Caki2 (cell line): ENCODE results near the gene CTTNBP2. TPM values are rescaled to one million over a fixed set of nuclear protein-coding genes. Genes with fewer than 3 reads are reported as not detected.

Source experiments
- DNase-seq: peaks from one replicate; pipeline ENCODE4 v3.0.0-alpha.2; 2015; ENCODE audit warnings: low read depth
- in situ Hi-C: cut with HindIII; loops from 2 replicates; pipeline ENCODE4 v1.10.0; 2016; ENCODE audit warnings: low sequenced_read_pairs, low pct_unique_long_range_greater_than_20kb, mixed read lengths
- total RNA-seq: library from RNA; depleted of rRNA; stranded (reverse); fragments of >200 nt; shearing (Covaris generic); gene quantifications from 2 replicates; pipeline ENCODE4 v1.2.3, GENCODE V29; 2014; ENCODE audit warnings: low replicate concordance

The CTTNBP2 gene
- total RNA-seq, 1 experiment from 2014 or later: not detected

DNA sequence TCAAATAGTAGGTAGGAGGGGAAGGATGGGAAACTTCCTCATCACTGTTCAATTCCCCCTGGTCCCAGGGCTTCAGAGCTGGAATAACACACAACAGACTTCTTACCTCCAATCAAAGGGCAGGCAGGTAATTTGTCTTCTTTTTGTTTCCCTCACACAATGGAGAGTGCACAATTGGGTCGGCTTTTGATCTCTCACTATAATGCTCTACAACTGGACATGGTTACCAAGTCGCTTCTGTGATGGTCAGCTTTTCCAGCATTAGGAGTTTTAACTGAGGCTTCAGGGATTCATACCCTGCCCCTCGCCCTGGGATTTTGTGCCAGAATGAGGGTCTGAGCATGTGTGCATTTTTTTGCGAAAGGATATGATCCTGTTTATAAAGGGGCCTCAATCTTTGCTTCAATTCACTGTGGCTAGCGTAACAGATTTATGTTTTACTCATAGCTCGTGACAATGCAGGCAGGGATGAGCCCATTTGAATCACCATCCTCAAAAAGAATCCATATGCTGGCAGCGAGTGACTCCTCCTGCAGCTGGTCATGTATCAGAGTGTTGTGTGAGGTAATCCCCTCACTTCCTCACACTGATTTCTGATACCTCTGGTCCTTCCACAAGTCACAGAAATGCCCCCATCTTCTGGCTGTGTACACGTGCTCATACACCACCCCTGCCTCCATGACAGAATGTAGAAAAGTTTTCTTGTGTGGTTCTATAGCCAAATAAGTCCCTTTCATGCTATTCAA, 189.6 kb downstream of the CTTNBP2 start:
- no peak for DNase-seq
- in situ Hi-C loops: no loop called here

DNA sequence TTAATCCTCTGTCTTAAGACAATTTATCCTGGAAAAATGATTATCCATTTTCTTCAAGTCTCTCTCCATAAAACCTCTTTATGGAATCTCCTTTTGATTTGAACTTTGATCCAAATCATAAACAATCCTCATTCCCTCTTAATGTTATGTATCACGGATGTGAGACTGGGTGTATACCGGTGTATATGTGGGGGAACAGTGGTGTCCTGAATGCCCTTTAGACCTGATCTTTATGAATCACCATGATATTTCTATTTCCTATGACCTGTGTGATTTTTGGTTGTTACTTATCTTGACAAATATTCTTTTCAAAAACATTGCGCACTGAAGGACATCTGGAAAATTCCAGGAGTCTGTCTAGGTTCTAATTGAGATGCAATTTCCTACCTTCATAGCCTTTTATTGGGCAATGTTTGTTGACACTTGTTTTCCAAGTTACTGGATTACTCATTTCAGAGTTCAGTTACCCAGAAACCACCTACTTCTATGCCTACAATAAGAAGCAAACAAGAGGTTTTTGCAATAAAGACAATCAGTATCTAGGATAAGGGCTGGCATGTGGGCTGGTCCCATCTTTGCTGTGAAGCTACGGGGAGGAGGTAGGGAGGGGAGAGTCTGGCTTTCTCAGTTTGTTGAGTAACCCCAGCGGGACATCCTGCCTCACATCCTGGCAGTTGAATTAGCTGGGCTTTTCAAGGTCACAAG, 190.4 kb downstream of the CTTNBP2 start:
- no peak for DNase-seq
- in situ Hi-C loops: no loop called here

DNA sequence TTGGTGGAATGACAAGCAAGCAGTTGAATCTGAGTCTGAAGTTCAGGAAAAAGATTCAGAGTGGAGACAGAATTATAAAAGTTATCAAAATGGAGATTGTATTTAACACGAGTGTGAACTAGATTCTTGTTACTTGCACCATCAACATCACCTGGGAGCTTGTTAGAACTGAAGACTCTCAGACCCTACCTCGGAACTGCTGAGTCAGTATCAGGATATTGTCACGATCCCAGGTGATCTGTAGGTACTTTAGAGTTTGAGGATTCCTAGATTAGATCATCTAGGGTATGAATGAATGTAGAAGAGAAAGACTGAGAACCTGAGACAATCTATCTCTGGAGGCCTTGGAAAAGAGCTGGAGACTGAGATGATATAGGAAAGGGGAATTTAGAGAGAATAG, 194.1 kb downstream of the CTTNBP2 start:
- in situ Hi-C loops: no loop called here
- no peak for DNase-seq

DNA sequence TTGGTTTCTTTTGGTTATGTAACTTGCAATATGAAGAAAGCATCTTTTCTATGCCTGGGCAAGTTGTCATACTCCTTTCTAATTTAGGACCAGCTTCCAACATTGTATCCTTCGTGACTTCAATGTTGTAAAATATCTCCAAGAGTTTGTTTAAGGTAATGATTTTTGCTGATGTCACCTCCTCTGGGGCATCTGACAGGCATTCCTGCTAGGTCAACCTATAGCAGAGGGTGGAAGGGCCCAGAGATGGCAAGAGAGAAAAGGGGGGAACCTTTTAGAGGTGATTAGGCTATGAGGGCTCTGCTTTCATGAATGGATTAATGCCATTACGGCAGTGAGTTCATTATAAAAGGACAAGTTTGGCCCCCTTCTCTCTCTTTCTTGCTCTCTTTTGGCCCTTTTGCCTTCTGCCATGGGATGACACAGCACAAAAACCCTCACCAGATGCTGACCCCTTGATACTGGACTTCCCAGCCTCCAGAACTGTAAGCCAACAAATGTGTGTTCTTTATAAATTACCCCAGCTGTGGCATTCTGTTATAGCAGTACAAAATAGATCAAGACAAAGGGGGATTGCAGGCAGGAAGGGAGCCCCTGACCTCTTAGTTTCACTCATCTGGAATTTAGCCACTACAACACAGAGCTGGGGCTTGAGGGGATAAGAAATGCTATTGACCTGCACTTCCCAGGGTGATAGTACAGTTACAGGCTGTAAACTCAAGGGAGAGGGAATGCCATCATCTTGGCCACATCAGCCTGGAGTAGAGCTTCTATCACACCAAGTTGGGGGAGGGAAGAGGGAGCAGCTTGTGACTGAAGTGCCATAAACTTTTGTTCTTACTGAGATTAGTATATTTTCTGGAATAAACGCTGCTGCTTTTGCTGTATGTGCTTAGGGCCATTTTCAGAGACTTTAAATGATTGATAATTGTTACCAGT, 197.5 kb downstream of the CTTNBP2 start:
- no peak for DNase-seq
- in situ Hi-C loops: no loop called here

DNA sequence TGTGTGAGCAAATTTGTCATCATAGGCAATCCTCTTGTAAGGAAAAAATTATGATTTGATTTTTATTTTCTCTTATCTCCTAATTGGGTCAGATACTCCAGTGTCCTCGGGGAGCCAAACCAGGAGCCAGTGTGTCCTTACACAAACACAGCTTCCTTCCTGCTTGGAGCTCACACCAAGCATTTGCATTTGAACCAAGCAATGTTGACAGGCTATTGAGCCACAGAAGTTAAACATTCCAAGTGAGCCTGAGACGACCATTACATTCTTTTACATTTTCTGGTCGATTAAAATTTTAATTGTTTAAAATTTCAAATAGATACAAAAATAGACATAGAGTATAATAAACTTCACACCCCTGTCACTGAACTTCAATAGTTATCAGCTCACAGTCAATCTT, 198.6 kb downstream of the CTTNBP2 start:
- in situ Hi-C loops: no loop called here
- DNase-seq: no peak

DNA sequence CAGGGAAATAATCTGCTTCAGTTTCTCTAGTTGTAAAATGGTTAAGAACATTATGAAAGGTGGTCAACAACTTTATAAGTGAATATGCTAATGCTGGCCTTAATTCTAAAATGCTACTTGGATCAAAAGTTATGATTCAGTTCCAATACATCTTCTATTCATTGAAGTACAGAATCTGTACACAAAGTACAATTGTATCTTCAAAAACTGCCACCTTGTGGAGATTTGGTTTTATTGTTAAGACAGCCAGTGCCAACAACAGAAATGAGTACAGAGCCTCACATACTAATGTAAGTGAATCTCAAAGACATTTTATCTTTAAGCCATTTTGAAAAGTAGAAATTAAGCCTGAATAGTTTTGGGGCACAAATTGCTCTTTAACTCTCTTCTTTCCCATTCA, 199.4 kb downstream of the CTTNBP2 start:
- no peak for DNase-seq
- in situ Hi-C loops: no loop called here

DNA sequence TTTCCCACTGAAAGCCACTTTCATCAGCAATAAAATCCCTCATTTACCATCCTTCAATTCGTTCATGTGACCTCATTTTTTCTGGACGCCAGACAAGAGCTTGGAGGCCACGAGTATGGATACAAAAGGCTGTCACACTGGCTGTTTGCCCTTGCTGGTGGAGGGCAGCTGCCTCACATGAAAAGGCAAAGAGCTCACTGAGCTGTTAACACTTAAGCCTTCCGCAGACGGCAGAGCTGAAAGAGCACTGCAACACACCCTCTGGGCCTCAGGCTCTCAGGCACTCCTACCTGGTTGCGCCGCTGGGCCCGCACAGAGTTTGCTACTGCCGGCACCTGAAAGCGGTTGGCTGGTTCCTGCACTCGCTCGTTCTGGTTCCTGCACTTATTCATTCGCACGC, 199.9 kb downstream of the CTTNBP2 start:
- in situ Hi-C loops: no loop called here
- DNase-seq: no peak

DNA sequence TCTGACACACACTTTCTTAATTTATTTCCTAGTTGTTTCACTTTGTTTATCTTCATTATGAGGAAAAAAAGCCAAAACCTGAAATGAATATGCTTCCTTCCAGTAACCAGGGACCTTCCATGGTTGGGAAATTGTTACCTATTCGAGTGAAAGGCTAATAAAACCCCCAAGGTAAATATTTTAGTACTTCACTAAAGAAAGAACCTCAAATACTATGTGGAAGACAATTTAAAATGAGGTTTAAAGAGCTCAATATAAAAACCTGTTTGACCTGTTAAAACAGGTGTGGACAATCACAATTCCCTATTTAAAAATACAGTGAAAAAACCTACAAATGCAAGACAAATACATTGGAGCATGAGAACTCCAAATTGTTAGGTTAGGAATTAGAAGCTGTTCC, 200.8 kb downstream of the CTTNBP2 start:
- in situ Hi-C loops: no loop called here
- no peak for DNase-seq

DNA sequence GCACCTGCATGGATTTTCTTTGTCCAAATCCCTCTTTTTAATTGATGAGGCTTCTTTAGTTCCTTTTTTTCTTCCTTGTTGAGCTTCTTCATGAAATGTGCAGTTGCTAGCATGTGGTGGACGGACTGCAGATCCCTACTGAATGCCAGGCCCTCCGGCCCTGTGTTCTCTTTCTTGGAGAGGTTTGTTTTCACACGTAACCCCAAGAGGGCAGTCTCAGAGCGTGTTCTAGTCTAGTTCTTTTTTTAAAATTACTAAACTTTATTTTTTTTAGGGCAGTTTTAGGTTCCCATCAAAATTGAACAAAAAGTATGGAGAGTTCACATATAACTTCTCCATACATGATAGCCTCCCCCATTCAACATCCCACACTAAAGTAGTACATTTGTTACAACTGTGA, 203.4 kb downstream of the CTTNBP2 start:
- no peak for DNase-seq
- in situ Hi-C loops: no loop called here

DNA sequence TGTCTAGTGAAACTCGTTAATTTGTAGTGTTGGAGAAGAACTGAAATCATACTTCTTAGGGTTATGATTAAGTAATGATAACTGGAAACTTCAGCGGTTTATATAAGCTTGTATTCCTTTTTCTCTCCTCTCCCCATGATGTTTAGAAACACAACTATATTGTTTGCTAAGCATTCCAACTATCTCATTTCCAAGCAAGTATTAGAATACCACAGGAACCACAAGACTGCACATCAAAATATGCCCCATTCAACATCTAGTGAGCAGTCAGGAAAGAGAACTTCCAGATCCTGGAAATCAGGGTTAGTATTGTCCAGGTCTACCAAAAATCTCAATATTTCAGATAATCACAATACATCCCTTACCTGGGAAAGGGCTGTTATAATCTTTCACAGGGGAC, 205.8 kb downstream of the CTTNBP2 start:
- in situ Hi-C loops: no loop called here
- DNase-seq: no peak

DNA sequence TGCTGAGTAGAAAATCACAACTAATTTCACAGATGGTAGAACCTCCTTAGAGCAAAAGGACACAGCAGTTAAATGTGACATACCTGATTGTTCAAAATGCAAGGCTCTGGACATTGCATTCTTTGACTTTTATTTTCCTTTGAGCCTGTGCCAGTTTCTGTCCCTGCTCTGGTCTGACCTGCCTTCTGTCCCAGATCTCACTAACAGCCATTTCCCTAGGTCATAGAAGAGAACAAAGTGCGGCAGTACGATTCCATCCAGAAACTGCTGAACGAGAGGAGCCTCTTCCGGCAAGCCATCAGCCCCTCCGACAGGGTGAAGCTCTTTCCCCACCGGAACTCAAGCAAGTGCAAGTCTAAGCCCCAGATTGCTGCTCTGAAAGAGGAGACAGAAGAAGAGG, 206.6 kb downstream of the CTTNBP2 start:
- no peak for DNase-seq
- in situ Hi-C loops: no loop called here

DNA sequence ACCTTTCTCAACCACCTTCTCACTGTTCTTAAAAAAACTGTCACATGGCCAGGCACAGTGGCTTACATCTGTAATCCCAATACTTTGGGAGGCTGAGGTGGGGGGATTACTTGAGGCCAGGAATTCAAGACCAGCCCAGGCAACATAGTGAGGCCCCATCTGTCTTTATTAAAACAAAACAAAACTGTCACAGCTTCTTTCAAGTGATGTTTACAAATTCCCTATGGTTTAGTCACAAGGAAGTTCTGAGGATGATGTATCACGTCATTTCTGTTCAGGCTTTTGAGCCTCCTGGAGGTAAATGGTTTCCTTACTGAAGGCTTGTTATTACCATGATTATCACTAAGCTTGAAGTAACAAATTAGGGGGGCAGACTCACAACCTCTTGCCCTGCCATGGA, 207.2 kb downstream of the CTTNBP2 start:
- in situ Hi-C loops: no loop called here
- peak; percentile 53 for DNase-seq

DNA sequence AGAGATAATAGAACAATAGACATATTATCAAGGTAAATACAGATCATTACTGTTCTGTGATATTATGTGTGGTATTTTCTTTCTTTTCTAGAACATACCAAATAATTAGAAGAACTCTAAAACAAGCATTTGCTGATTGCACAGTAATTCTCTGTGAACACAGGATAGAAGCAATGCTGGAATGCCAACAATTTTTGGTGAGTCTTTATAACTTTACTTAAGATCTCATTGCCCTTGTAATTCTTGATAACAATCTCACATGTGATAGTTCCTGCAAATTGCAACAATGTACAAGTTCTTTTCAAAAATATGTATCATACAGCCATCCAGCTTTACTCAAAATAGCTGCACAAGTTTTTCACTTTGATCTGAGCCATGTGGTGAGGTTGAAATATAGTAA, 207.9 kb downstream of the CTTNBP2 start:
- in situ Hi-C loops: no loop called here
- DNase-seq: no peak

DNA sequence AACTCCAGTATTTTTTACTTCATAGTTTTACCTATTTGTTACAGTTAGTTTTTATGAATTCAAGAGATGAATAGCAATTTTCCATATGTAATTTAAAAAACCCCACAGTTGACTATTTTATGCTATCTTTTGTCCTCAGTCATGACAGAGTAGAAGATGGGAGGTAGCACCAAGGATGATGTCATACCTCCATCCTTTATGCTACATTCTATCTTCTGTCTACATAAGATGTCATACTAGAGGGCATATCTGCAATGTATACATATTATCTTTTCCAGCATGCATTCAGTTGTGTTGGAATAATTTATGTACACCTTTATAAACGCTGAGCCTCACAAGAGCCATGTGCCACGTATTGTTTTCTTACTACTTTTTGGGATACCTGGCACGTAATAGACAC, 209.2 kb downstream of the CTTNBP2 start:
- in situ Hi-C loops: no loop called here
- DNase-seq: no peak

DNA sequence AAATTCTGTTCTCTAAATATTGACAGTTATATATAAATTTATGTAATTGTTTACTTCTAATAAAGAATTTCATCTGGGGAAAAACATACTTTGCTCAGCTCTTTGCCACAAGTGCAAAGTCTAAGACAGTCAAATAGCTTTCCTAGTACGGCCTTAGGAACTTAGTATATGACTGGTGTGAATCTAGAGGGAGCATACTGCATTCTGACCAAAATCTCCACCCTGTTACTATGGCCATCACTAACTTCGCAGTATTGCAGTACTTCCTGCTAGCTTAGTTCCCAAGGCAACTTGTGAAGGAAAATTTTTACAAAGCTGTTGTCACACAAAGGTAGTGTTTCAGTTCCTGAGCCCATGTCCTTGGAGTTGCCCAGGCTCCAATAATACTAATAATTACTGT, 211.9 kb downstream of the CTTNBP2 start:
- in situ Hi-C loops: no loop called here
- no peak for DNase-seq
